DOHH2 (cell line): ENCODE measurements around the gene PANX2.

Source experiments
- H3F3A ChIP-seq: fragments of 200-600 bp; sonication (generic), shearing (Covaris generic); 2 replicates; pipeline ENCODE4 v1.6.0; 2016; ENCODE audit warnings: antibody characterized with exemption, mild to moderate bottlenecking; ENCODE audit not compliant: control insufficient read depth, insufficient read depth
- H3K27ac ChIP-seq: fragments of 200-600 bp; sonication (generic); 2 replicates; pipeline ENCODE4 v1.5.1; 2014; ENCODE audit warnings: low read depth, mild to moderate bottlenecking, low read length, moderate library complexity
- H3K27me3 ChIP-seq: fragments of 200-600 bp; sonication (generic); 2 replicates; pipeline ENCODE4 v1.6.1; 2014; ENCODE audit warnings: mild to moderate bottlenecking, low read length, mixed read lengths; ENCODE audit not compliant: control insufficient read depth
- H3K36me3 ChIP-seq: fragments of 200-600 bp; sonication (generic); 2 replicates; pipeline ENCODE4 v1.6.1; 2014; ENCODE audit warnings: mild to moderate bottlenecking, low read length, moderate library complexity, mixed read lengths; ENCODE audit not compliant: control insufficient read depth
- H3K4me1 ChIP-seq: fragments of 200-600 bp; sonication (generic); 2 replicates; pipeline ENCODE4 v1.6.1; 2014; ENCODE audit warnings: mild to moderate bottlenecking, low read length, mixed read lengths; ENCODE audit not compliant: control insufficient read depth
- H3K4me2 ChIP-seq: fragments of 200-600 bp; sonication (generic); 2 replicates; pipeline ENCODE4 v1.6.0; 2014; ENCODE audit warnings: mild to moderate bottlenecking, low read length, moderate library complexity
- H3K4me3 ChIP-seq: fragments of 200-600 bp; sonication (generic); 2 replicates; pipeline ENCODE4 v1.5.1; 2014; ENCODE audit warnings: mild to moderate bottlenecking, low read length, mixed read lengths
- H3K79me2 ChIP-seq: fragments of 200-600 bp; sonication (generic); 2 replicates; pipeline ENCODE4 v1.6.1; 2014; ENCODE audit warnings: mild to moderate bottlenecking, low read length, mixed read lengths; ENCODE audit not compliant: control insufficient read depth
- H3K9me2 ChIP-seq: fragments of 200-600 bp; sonication (generic); replicated peaks from 2 replicates; pipeline ENCODE4 v1.6.1; 2014; ENCODE audit warnings: mild to moderate bottlenecking, low read length, mixed read lengths; ENCODE audit not compliant: control insufficient read depth
- H3K9me3 ChIP-seq: fragments of 200-600 bp; sonication (generic); 2 replicates; pipeline ENCODE4 v1.6.1; 2014; ENCODE audit warnings: antibody characterized with exemption, low read length, mixed read lengths; ENCODE audit not compliant: control insufficient read depth, insufficient read depth
- H4K20me1 ChIP-seq: fragments of 200-600 bp; sonication (generic); 2 replicates; pipeline ENCODE4 v1.6.0; 2014; ENCODE audit warnings: low read depth, mild to moderate bottlenecking, antibody characterized with exemption, low read length, moderate library complexity; ENCODE audit not compliant: control insufficient read depth, insufficient read depth
- EZH2phosphoT487 ChIP-seq: fragments of 200-600 bp; sonication (generic); IDR thresholded peaks from 2 replicates; pipeline ENCODE4 v1.6.1; 2017; ENCODE audit warnings: borderline replicate concordance, mild to moderate bottlenecking, antibody characterized with exemption, low read length, moderate library complexity, mixed read lengths
- TF ChIP-seq, protein P1 (sequence below): fragments of 200-600 bp; sonication (generic); IDR thresholded peaks from one replicate; pipeline ENCODE4 v1.5.1; 2014; ENCODE audit warnings: antibody characterized with exemption, mild to moderate bottlenecking, low read depth, low read length; ENCODE audit not compliant: poor library complexity, severe bottlenecking

PANX2 gene

GRCh38 chr22:50226063-50226874, 55.7 kb downstream of the PANX2 start:
- no peaks in the 10 kb centered on the region for H3K27me3 ChIP-seq
- H3K4me2 ChIP-seq: no peak overlapping the region
- peaks cover 45% of the 10 kb centered on the region for H3K36me3 ChIP-seq

DNA sequence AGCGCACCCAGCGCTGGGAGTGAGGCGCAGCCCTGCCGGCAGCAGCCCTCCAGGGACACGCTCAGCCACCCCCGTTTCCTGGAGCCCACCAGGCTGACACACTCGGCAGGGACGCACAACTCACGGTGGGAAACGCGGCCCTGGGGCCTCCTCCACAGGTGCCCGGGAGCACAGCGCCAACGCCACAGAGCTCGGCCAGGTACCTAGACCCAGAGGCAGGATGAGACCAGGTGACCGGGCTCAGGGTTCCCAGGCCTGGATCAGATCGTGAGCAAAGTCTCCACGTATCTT, 56.3 kb downstream of the PANX2 start:
- H3K4me3 ChIP-seq: no peak overlapping the region
- no peaks in the 10 kb centered on the region for H3K4me1 ChIP-seq
- H3K27ac ChIP-seq: no peak overlapping the region
- TF ChIP-seq EZH2phosphoT487: no peak
- TF ChIP-seq, protein P1, sequence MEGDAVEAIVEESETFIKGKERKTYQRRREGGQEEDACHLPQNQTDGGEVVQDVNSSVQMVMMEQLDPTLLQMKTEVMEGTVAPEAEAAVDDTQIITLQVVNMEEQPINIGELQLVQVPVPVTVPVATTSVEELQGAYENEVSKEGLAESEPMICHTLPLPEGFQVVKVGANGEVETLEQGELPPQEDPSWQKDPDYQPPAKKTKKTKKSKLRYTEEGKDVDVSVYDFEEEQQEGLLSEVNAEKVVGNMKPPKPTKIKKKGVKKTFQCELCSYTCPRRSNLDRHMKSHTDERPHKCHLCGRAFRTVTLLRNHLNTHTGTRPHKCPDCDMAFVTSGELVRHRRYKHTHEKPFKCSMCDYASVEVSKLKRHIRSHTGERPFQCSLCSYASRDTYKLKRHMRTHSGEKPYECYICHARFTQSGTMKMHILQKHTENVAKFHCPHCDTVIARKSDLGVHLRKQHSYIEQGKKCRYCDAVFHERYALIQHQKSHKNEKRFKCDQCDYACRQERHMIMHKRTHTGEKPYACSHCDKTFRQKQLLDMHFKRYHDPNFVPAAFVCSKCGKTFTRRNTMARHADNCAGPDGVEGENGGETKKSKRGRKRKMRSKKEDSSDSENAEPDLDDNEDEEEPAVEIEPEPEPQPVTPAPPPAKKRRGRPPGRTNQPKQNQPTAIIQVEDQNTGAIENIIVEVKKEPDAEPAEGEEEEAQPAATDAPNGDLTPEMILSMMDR: no peak
- H3K9me2 ChIP-seq: no peaks in the 10 kb centered on the region
- H3K9me3 ChIP-seq: no peaks in the 10 kb centered on the region
- H3K79me2 ChIP-seq: no peaks in the 10 kb centered on the region
- H3K27me3 ChIP-seq: no peaks in the 10 kb centered on the region
- no peaks in the 10 kb centered on the region for H3F3A ChIP-seq
- H4K20me1 ChIP-seq: no peaks in the 10 kb centered on the region
- H3K4me2 ChIP-seq: no peak overlapping the region
- H3K36me3 ChIP-seq: peaks cover 39% of the 10 kb centered on the region

More at GRCh38 chr22:50226063-50226874, 55.7 kb downstream of the PANX2 start:
- Histone ChIP-seq H3K79me2 (no peaks in the 10 kb centered on the region), H3K27ac (no peak overlapping the region), H3K4me3 (no peak overlapping the region), H4K20me1 (no peaks in the 10 kb centered on the region), H3K9me3 (no peaks in the 10 kb centered on the region), H3K4me1 (no peaks in the 10 kb centered on the region), H3F3A (no peaks in the 10 kb centered on the region), H3K9me2 (no peaks in the 10 kb centered on the region)
- TF ChIP-seq, protein P1: no peak
- no peak for TF ChIP-seq EZH2phosphoT487

- no peak overlapping the region for H3K4me2 ChIP-seq
- peaks cover 34% of the 10 kb centered on the region for H3K36me3 ChIP-seq
- no peaks in the 10 kb centered on the region for H3K4me1 ChIP-seq
- TF ChIP-seq, protein P1: no peak
- no peak for TF ChIP-seq EZH2phosphoT487
- H3K9me3 ChIP-seq: no peaks in the 10 kb centered on the region
- no peak overlapping the region for H3K27ac ChIP-seq
- no peaks in the 10 kb centered on the region for H4K20me1 ChIP-seq
- no peaks in the 10 kb centered on the region for H3K9me2 ChIP-seq
- no peaks in the 10 kb centered on the region for H3F3A ChIP-seq
- H3K4me3 ChIP-seq: no peak overlapping the region
- H3K79me2 ChIP-seq: no peaks in the 10 kb centered on the region
- H3K27me3 ChIP-seq: no peaks in the 10 kb centered on the region
Observed at GRCh38 chr22:50227579-50228215, 57.2 kb downstream of the PANX2 start.
